ENCODE data around the gene SLC6A11. TPM values are rescaled to one million over a fixed set of nuclear protein-coding genes. Genes with fewer than 3 reads are reported as not detected.

Gene SLC6A11
- total and polyA plus RNA-seq, 2 of the 8 experiments (the other 6 are each of a cell fraction or from before 2014, with no cell fraction given) = 0.78 to 1.5 TPM

GRCh38 chr3:10954740-10955139 lies 138.7 kb downstream of the SLC6A11 start:
- H2BK20ac ChIP-seq (ENCODE audit: low read length) = no peak overlapping the region
- DNase-seq (ENCODE audit: low read depth in 1 of 2, low spot score in 2 of 2) (no peak), FAIRE-seq (no peak)
- 0 out of 7 replicates have a peak overlapping the region, but pooled peaks of 1 of the 4 experiments have one; percentile 20 for H3K9ac ChIP-seq (replicated peaks in 1 of 4; ENCODE audit: extremely low read depth in 1 of 4, low read depth in 3 of 4, low read length in 3 of 4)
- no peak overlapping the region for H2BK5ac ChIP-seq (ENCODE audit: low read depth, low read length)
- H2AK5ac ChIP-seq (ENCODE audit: low read depth, low read length) = no peak overlapping the region
- no peak overlapping the region for H3K4me2 ChIP-seq (ENCODE audit: insufficient read depth in 1 of 2, low read depth in 2 of 2, low read length in 2 of 2)
- no peak overlapping the region for H2BK120ac ChIP-seq (replicated peaks; ENCODE audit: low read depth, low read length)
- H3K23me2 ChIP-seq (ENCODE audit: low read depth, low read length) = no peaks in the 10 kb centered on the region
- no peak overlapping the region for H3K27ac ChIP-seq (ENCODE audit: low read depth, low read length)
- no peak overlapping the region for H3K56ac ChIP-seq (replicated peaks; ENCODE audit: insufficient read length, low read depth, low read length)
- no peak overlapping the region for H3K23ac ChIP-seq (ENCODE audit: insufficient read length)
- no peak overlapping the region for H3K4me3 ChIP-seq (ENCODE audit: extremely low read depth in 1 of 4, insufficient read depth in 2 of 4, low read depth in 3 of 4, low read length in 4 of 4)
- ChIA-PET POLR2A (ENCODE audit: partially characterized antibody) (no interaction called here), CTCF (ENCODE audit: partially characterized antibody) (interaction anchor here (1.1 to 16.2 kb wide), 9 partner anchors 9 to 215 kb away, joined by 3 to 207 read pairs (median 6); no protein-coding TSS in a partner anchor)
- TF ChIP-seq CHD1 (IDR thresholded peaks at IDR 0.05; ENCODE audit: low read depth, low read length) (no peak), YY1 (IDR thresholded peaks at IDR 0.05; ENCODE audit: low read depth, low read length) (no peak), KDM1A (IDR thresholded peaks at IDR 0.05; ENCODE audit: borderline replicate concordance, low read length) (no peak), SAP30 (IDR thresholded peaks at IDR 0.05; ENCODE audit: insufficient read depth, insufficient replicate concordance, low read length) (no peak), TAF1 (IDR thresholded peaks at IDR 0.05; ENCODE audit: low read depth, low read length) (no peak), MAX (IDR thresholded peaks at IDR 0.05) (no peak), JUND (IDR thresholded peaks at IDR 0.05; ENCODE audit: low read length) (no peak), SIRT6 (IDR thresholded peaks at IDR 0.05; ENCODE audit: low read length) (no peak), HDAC2 (IDR thresholded peaks at IDR 0.05; ENCODE audit: borderline replicate concordance in 1 of 2, low read depth in 2 of 2, low read length in 2 of 2) (no peak), BCL11A (IDR thresholded peaks at IDR 0.05; ENCODE audit: low read depth in 2 of 2, low read length in 2 of 2) (no peak), E2F6 (IDR thresholded peaks at IDR 0.05) (no peak)
- no peak overlapping the region for H3K4ac ChIP-seq (replicated peaks; ENCODE audit: insufficient read length, low read depth, low read length)
- H3K79me2 ChIP-seq (ENCODE audit: control insufficient read depth in 1 of 2, insufficient read depth in 2 of 2, low read length in 2 of 2) = no peaks in the 10 kb centered on the region
- no peaks in the 10 kb centered on the region for H3K36me3 ChIP-seq (ENCODE audit: control insufficient read depth in 2 of 4, insufficient read depth in 4 of 4, low read length in 3 of 4)
- H4K8ac ChIP-seq (ENCODE audit: extremely low read depth, insufficient read depth, low read length) = no peak overlapping the region
- no peak overlapping the region for H4K91ac ChIP-seq (replicated peaks; ENCODE audit: insufficient read length, low read length)
- H3K18ac ChIP-seq (ENCODE audit: extremely low read depth, low read length) = no peak overlapping the region
- no peaks in the 10 kb centered on the region for H4K20me1 ChIP-seq (replicated peaks in 1 of 2; ENCODE audit: control insufficient read depth in 1 of 2, insufficient read depth in 2 of 2, low read length in 2 of 2)
- H3K4me1 ChIP-seq (replicated peaks in 1 of 4; ENCODE audit: control insufficient read depth in 3 of 4, insufficient read depth in 4 of 4, low read length in 3 of 4) = no peaks in the 10 kb centered on the region; a peak in 1 of 7 replicates
- no peak overlapping the region for H2BK12ac ChIP-seq (ENCODE audit: low read depth, low read length)
- no peaks in the 10 kb centered on the region for H3K9me3 ChIP-seq (ENCODE audit: insufficient read depth in 2 of 2, low read depth in 1 of 2, low read length in 1 of 2)
- no peaks in the 10 kb centered on the region for H3K27me3 ChIP-seq (replicated peaks in 1 of 4; ENCODE audit: control insufficient read depth in 3 of 4, extremely low read depth in 1 of 4, insufficient read depth in 3 of 4, low read length in 3 of 4)
- H2BK15ac ChIP-seq (ENCODE audit: low read length) = no peak overlapping the region
- 86% methylated on average over 3 of the region's 3 CpGs; no CpG with 5 or more reads in 1 of the 2 experiments for WGBS, 2 experiments (ENCODE audit: extremely low coverage in 1 of 2, insufficient coverage in 1 of 2, insufficient read length in 1 of 2, insufficient replicate concordance in 2 of 2, low coverage in 1 of 2, low lambda C conversion rate in 2 of 2, missing lambda C conversion rate in 1 of 2)
- H3K14ac ChIP-seq (ENCODE audit: insufficient read length) = no peak overlapping the region
- H3K79me1 ChIP-seq (ENCODE audit: low read depth, low read length) = no peaks in the 10 kb centered on the region
- H2AFZ ChIP-seq (ENCODE audit: low read length) = no peak overlapping the region
- H4K5ac ChIP-seq (ENCODE audit: insufficient read length, low read depth, low read length) = no peak overlapping the region

Measured in H1 (cell line).